Stimulated activated CD4-positive, alpha-beta T cell treated with anti-CD3 and anti-CD28 coated beads, TNF-alpha, amount 100 ng/mL, for 24 hours (primary cell): Measurements from ENCODE around the gene SLC6A5.

Experiments used
- DNase-seq, 3 experiments: peaks; one replicate each; pipeline ENCODE4 v3.0.0-alpha.2; 2020; ENCODE audit warnings: low read depth in 3 of 3

The SLC6A5 gene

DNA sequence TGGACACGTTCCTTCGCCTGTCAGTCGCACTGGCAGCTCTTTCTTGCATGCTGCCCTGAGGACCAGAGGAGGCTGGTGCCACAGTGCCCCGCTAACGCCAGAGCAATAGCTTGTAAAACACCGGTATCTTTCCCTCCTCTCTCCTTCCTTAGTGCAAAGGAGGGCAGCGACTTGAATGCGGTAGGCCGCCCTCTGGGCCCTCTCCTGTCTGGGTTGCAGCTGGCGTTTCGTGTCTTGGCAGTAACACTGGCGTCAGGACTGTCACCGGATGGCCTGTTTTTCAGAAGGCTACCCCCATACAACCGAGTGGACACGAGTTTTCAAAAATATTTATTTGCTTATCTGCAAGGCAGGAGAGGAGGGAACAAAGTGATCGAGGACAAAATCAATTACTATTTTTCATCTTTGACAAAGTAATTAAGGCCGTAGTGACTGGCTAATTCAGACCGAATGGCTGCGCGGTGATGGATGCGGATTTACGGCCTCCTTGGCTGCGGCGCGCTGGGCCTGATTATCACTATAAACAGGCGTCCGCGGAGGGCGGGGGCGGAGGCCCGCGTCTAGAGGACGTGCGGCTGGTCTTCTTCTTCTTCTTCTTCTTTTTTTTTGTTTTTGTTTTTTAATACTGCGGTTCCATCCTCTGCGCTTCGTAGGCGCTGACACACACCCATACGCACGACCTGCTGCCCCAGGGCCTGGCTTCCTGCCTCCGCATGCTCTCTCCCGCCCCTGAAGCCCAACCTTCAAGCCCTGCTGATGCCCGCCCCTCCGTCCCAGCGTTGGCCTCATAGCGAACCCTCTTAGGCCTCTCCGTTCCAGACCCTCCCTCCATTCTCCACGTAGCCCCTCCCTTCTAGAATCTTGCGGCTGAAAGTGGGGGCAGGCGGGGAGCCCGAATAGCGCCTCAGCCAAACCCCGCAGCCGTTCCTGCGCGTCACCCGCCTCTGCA is 2.9 kb upstream of the SLC6A5 start:
- no peak for DNase-seq

DNA sequence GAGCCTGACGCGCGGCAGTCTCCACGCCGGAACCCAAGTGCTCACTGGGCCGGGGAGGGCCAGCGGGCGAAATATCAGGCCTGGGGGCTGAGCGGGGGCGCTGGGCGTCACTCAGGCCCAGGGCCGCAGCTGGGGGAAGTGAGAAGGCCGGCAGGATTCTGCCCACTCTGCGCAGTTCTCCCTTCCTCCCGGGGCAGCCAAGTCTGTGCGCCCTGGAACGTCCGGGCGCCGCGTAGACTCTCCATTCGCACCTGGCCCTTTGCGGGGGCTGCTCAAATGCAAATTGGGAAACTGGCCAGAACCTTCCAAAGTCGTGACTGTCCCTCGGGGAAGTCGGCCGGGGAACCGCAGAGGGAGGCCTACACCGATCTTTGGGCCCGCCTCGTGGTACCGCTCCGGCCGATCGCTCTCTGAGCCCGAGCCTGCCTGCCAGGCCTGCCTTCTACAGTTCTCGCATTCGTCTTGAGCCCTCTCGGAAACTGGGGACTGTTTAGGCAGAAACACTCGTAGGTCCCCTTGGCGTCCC is 2.2 kb upstream of the SLC6A5 start:
- DNase-seq, result no peak

DNA sequence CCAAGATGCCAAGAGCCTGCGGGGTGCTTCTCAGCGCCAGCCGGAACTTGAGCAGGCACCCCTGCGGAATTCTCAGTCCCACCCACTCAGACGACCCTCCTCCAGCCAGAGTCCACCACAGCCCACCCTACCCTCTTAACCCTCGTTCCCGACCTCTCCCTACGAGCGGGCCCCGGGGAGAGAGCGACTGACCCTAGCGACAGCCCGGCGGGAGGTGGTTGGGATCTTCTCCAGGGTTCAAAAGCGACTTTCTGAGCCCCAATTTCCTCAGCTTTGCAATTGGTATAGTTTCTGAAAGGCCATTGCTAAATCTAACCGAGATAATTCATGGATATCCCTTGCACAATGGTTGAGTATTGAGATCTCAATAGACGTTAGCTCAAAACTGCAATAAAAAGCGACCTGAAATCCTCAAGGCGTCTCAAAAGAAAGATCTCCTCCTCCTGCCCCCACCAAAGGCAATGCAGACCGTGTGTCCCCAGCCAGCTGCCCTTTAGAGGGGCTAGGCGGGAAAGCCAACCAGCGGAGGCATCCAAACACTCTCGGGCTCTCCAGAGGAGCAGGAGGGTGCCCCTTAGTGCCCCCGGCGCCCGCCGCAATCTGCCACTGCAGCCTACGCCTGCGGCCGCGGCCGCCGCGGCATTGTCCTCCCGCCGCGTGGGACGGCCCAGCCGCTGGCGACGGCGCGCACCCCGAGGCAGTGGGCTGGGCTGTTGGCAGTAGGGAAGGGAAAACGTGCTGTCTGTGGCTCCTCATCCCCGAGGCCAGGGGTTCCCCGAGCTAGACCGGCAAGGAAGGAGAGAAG is 1.5 kb upstream of the SLC6A5 start:
- DNase-seq, result no peak

DNA sequence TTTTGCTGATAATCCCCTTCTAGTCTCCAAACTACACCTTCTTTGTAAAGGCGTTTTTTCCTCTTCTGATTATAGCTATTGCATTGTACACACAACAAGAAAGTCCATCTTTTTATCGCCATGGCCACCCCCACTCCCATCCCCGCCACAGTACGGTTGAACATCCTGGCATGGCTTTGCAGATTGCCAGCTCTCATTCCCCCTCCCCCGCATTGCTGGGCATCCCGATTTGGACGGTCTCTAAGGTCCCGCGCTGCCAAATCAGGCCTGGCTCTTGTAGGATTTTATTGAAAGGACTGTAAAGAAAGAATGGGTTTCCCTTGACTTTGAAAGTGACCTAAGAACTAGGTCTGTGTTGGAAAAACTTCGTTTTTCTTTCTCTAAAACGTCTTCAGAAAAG is 916 bp upstream of the SLC6A5 start:
- no peak for DNase-seq

DNA sequence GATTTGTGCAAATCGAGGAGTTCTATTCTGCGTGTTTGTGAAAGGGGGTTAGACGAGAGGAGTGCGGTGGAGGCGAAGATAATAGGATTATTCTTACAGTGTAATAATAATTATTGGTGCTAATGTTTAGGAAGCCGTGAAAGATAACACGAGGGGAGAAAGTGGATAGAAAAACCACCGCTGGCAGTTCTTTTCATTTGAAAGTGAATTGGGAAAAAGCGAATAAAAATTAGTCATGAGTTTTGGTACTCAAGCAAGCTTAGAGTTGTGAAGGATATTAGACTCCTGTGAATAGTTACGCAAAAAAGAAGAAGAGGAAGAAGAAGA is 575 bp downstream of the SLC6A5 start:
- DNase-seq, result no peak

DNA sequence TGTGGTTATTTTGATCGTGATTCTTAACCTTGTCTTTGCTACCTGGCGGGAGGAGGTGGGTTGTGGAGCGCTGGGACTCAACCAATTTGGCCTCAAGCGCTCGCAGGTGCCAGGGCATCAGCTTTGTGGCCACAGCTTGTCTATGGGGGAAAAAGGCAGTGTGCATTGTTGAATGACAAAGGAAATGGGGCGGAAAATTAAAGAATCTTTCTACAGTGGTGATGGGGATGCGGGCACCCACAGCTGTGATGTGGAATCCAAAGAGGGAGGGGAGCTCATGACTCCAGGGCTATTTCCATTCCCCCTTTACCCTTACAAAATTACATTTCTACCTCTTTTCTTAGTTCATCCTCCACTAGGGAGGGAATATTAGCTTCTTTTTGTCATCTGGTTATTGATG is 1.1 kb downstream of the SLC6A5 start:
- DNase-seq, result no peak

DNA sequence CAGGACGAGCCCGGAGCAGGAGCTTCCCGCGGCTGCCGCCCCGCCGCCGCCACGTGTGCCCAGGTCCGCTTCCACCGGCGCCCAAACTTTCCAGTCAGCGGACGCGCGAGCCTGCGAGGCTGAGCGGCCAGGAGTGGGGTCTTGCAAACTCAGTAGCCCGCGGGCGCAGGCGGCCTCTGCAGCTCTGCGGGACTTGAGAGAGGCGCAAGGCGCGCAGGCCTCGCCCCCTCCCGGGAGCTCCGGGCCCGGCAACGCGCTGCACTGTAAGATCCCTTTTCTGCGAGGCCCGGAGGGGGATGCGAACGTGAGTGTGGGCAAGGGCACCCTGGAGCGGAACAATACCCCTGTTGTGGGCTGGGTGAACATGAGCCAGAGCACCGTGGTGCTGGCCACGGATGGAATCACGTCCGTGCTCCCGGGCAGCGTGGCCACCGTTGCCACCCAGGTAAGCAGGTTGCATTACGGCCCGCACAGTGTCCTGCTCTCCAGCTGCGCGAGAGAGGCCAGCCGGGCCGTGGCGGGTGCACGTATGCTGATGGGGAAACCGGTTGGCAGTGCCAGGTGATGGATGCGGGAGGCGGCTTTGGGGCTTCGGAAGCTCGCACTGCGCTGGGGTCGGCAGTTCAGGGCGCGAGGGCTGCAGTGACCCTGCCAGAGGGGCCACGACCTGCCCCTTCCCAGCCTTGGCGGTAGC is 2.0 kb downstream of the SLC6A5 start:
- no peak for DNase-seq

DNA sequence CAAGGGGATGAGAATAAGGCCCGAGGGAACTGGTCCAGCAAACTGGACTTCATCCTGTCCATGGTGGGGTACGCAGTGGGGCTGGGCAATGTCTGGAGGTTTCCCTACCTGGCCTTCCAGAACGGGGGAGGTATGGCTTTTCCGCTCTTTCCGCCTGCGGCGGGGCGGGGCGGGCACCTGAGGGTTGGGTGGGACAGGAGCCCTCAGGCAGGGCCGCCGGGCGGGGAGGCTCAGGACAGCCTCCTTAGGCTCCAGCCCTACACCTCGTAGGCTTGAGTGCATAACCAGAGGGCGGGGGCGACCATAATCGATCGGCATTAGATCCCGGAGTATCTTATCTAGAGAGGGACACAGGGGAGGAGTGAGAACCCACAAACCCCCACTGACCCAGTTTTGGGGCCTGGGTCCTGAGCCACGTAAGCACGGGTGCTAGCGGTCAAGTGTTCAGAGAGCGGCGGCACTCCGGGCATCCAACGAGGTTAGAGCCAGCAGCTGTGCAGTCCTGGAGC is 4.9 kb downstream of the SLC6A5 start:
- DNase-seq, result no peak

DNA sequence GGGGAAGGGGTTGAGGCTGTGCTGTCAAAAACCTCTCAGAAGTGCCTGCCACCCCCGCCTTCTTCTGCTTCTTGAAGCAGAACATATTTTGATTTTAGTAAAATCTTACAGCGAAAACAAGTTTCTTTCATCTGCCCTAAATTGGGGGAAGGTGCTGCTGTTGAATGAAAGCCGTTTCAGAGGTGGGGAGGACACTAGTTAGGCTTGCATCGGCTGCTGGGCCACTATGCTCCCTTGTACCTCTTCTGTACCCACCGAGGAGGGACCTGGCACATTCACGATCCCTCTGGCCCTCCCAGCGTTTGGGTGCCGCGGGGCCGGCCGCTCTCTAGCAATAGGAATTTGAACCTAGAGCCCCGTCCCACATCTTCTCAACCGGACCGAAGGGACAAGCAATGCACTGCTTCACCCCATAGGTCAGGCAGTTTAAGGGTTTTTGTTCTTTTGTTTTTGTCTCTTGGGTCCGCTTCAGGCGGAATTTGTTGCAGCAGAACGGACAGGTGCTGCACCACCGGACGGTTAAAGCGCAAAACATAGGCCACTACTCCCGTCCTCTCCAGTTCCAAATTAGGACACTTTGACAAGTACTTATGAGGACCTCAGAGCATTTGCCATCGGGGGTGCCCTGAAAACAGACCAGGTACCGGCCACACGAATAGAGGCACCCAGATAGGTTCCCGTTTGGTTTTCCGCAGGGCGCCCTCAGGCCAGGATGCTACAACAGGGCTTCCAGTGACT is 5.6 kb downstream of the SLC6A5 start:
- no peak for DNase-seq

DNA sequence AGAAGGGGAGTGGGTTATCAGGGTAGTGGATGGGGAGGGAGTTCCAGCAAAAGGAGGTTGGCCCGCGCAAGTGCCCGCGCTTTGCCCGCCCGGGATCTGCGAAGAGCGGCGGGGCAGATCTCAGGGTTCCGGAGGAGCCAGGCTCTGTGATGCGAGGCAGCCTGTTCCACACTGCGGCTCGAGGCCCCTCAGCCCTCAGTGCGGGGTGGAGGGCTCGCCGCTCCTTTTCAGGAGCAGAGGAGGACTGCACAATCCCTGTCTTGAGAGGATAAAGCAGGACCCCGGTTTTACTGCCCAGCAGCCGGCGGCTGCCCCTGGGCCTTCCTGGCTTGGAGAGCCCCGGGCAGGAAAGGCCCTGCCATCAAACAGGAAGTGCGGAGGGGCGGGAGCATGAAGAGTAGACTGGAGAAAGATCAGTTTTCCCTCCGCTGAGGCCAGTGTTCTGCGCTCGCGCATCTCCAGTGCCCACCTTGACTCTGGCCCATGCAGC is 6.2 kb downstream of the SLC6A5 start:
- DNase-seq, result no peak

DNA sequence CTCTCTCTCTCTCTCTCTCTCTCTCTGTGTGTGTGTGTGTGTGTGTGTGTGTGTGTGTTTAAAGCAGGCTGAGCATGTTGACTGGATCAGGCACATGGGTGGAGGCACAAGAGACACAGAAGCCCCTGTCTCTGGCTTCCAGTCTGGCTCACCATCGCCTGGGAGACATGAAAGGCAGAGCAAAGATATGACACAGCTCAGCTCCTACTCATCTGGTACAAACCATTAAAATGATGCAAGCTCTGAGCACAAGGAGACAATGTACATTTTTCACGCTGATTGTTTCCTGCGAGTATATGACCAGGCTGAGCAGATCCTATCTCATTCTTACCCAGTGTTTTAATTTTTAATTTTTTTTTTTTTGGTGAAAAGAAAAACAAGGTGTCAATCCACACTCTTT is 9.5 kb downstream of the SLC6A5 start:
- no peak for DNase-seq

DNA sequence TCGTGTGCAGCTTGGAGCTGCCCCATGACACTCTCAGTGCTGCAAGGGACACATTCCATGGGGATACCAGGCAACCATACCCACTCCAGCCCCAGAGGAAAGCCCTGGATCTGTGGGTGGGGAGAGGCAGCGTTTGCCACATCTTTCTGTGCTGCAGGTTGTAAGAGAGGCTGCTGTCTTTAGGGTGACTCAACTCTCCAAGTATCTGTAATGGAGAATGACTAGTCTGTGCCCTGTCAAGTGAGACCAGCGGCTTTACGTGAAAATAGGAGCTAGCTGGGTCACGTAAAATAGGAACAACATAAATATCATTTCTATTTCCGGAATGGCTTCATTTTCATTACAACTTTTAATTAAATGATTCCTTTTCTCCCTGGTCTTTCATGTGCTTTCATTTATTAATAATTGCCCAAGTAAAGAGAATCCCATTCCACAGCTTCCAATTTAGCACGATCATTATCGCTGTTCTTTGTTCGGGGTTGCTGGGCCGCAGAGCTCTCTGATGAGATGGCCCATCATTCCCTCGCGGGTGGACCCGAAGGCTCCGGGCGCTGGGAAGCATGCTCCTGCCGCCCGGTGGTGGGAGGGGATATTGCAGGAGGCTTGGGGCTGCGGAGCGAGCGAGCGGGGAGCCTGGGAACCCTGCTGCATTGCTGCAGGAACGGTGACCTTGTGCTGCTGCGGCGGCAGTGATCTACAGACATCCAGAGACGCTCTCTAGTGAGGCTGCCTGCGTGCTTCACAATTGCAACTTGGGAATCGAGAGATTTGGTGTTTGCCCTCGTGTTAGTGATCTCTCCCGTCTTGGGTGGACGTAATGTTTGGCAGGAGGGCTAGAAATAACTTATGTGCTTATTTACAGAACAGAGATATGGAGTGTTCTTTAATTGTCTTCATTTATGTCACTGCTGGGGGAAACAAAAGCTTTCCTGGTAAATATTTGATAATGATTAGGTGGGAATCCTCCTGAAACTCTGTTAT is 10.6 kb downstream of the SLC6A5 start:
- peak in 2 of 3 experiments; percentile 30 to 63 for DNase-seq

DNA sequence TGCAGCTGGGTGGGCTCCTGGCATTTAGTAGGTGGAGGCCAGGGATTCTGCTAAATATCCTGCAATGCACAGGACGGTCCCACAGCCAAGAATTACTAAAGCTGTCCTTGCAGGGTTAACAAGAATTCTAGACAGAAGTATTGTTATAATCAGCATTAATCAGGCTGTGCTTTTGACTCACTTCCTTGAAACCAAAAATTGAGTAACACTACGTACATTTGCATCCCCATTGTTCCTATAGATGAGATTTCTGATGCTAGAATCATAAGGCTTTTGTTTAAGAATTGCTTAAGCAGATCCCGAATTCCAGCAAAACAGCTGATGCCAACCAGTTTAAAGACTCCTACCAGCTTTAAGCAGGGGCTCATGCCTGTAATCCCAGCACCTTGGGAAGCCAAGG is 11.4 kb downstream of the SLC6A5 start:
- no peak for DNase-seq

DNA sequence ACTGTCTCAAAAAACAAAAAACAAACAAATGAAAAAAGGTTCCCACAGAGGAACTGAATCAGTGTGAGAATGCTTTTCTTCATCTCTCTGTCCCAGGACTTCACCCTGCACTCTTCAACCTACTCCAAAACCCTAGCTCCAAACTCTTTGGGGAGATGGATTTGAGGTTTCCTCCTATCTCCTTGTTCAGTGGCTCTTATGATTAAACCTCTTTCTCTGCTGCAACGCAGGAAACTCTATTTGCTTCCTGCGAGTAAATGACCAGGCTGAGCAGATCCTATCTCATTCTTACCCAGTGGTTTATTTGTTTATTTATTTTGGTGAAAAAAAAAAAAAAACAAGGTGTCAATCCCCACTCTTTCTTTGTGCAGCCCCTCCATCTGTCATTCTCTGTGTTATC is 12.0 kb downstream of the SLC6A5 start:
- DNase-seq, result no peak

DNA sequence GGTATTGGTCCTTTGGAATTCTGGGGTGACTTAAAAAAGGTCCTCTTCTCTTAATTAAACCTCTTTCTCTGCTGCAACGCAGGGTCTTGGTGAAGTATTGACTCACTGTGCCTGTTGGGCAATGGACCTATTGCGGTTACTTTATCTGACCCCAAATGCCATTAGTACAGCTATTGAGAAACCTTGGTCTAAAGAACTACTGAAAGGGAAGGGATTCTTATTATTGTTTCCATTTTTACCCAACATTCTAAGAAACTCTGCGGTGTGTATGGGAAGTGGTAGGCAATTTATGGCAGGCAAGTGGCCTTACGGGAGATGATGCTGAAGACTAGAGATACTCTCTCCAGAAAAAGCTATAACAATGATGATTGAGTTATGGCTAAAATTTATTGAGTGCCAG is 12.5 kb downstream of the SLC6A5 start:
- no peak for DNase-seq

DNA sequence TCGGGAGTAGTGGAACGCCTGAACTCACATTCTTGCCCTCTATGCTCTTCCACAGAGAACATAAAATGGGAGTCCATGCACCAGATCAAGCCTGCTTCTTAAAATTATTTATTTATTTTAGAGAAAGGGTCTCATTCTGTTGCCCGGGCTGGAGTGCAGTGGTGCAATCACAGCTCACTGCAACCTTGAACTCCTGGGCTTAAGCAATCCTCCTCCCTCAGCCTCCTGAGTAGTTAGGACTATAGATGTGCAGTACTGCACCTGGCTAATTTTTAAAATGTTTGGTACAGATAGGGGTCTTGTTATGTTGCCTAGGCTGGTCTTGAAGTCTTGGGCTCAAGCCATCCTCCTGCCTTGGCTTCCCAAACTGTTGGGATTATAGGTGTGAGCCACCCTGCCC is 13.0 kb downstream of the SLC6A5 start:
- DNase-seq, result no peak

DNA sequence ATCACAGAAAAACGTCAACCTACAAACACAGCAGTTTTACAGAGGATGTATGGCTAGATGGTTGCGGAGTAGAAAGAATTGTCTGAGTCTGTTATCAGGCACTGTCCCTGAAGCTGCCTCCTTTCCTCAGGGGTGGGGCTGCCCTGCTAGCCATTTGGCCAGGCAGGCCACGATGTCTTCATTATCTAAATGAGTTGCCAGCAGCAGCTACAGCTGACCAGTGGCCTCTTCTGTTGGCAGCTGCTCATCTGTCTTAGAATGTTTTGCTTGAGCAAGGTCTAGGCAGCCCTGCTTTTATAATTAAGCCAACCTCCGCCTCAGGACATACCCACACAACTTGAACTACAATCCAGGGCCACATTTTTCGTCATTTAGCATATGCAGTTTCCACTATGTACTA is 17.5 kb downstream of the SLC6A5 start:
- DNase-seq, result no peak

DNA sequence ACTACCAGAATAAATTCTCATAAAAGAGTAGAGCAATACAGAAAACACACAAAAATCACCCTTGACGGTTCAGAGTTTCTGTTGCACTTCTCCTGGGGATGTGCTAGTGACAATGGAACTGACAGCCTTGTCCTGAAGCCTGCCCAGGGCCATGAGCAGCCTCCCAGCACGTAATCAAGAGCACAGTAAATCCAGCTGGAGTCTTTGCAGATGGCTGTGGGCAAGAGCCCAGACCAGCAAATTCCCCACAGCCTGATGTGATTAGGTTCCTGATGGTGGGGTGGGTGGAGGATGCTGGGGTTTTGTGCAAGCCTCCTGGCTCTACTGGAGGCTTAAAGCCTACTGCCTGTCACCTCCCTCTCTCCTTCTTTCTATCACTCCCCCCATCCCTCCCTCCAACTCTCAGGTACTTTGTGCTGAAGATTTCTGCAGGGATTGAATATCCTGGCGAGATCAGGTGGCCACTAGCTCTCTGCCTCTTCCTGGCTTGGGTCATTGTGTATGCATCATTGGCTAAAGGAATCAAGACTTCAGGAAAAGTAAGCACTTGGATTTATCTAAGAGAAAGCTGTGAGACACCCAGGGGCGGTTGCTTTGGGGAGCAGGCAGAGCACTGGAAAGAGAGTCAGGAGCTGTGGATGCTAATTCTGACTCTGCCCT is 18.1 kb downstream of the SLC6A5 start:
- no peak for DNase-seq

DNA sequence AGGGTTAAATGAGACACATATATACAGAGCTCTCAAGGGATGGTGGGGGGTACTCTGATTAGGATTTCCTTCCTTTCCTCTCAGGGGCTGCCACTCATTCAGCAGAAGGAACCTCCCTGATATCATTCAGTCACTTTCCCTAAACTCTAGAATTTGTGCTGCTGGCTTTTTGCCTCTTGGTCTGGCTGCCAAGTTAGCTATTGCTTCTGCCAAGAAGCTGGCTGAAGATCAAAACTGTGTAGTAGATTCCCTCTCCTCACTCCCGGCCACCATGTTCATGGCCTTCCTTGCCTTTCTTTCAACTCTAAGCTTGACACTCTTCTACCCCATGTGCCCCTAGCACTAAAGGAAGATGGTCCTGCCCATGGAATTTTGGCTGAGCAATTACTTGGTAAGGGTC is 18.7 kb downstream of the SLC6A5 start:
- DNase-seq, result no peak
